NCI-H524 treated with DMSO at 0.1 percent for 48 hours (cell line): ENCODE measurements around the gene PPCDC.

Experiments used
- DNase-seq: peaks from one replicate; lab custom pipeline; 2025; lab: John Stamatoyannopoulos, UW

The PPCDC gene

GRCh38 chr15:75023181-75023871 is at the start of gene PPCDC:
TSS of gene PPCDC (plus strand) at chr15:75023590. CDS start at chr15:75028319, 4,729 bp downstream.
- DNase-seq, result peak; percentile 91

- DNase-seq, result no peak
Measured at GRCh38 chr15:74976159-74976558, 47.2 kb upstream of the PPCDC start.

- no peak for DNase-seq
Measured at GRCh38 chr15:74977599-74977998, 45.8 kb upstream of the PPCDC start.

GRCh38 chr15:74978077-74978476 is 45.3 kb upstream of the PPCDC start:
- no peak for DNase-seq

- DNase-seq, result no peak
Measured at GRCh38 chr15:74978503-74978902, 44.9 kb upstream of the PPCDC start.

- no peak for DNase-seq
Measured at GRCh38 chr15:74982183-74982582, 41.2 kb upstream of the PPCDC start.

- DNase-seq, result no peak
Measured at GRCh38 chr15:74983725-74984231, 39.6 kb upstream of the PPCDC start.

GRCh38 chr15:74988007-74988800 is 35.2 kb upstream of the PPCDC start:
- no peak for DNase-seq

- DNase-seq, result no peak
Measured at GRCh38 chr15:74989527-74989926, 33.9 kb upstream of the PPCDC start.

- no peak for DNase-seq
Measured at GRCh38 chr15:74992619-74993018, 30.8 kb upstream of the PPCDC start.

- DNase-seq, result no peak
Measured at GRCh38 chr15:74994236-74994635, 29.2 kb upstream of the PPCDC start.

GRCh38 chr15:74994685-74995084 is 28.7 kb upstream of the PPCDC start:
- no peak for DNase-seq

GRCh38 chr15:74995182-74995778 is 28.1 kb upstream of the PPCDC start, which contains the start of gene SCAMP5:
TSS of gene SCAMP5 (plus strand) at chr15:74995563. CDS start at chr15:75011840, 16,277 bp downstream.
- DNase-seq, result peak; percentile 87

- DNase-seq, result peak; percentile 48
Measured at GRCh38 chr15:74995779-74996765, 27.3 kb upstream of the PPCDC start.

- no peak for DNase-seq
Measured at GRCh38 chr15:74997141-74997540, 26.2 kb upstream of the PPCDC start.

GRCh38 chr15:74997543-74997942 is 25.8 kb upstream of the PPCDC start:
- no peak for DNase-seq

- no peak for DNase-seq
Measured at GRCh38 chr15:75001310-75001709, 22.1 kb upstream of the PPCDC start.

- DNase-seq, result no peak
Measured at GRCh38 chr15:75002398-75002797, 21.0 kb upstream of the PPCDC start.

- no peak for DNase-seq
Measured at GRCh38 chr15:75007216-75007615, 16.2 kb upstream of the PPCDC start.

- DNase-seq, result no peak
Measured at GRCh38 chr15:75008221-75008625, 15.2 kb upstream of the PPCDC start.

GRCh38 chr15:75008629-75009326 is 14.6 kb upstream of the PPCDC start:
- DNase-seq, result no peak
